GM10266 (cell line): ENCODE data around the gene RHNO1.

Source experiments
- DNase-seq: peaks from one replicate; pipeline ENCODE4 v3.0.0; 2012; ENCODE audit errors: extremely low spot score
- CTCF ChIP-seq: IDR thresholded peaks from 2 replicates; pipeline ENCODE4 v1.5.1; 2012; ENCODE audit warnings: mild to moderate bottlenecking, low read depth; ENCODE audit not compliant: control insufficient read depth, insufficient read depth; ENCODE audit errors: missing control alignments

RHNO1 gene

GRCh38 chr12:2877047-2877952, at the start of gene RHNO1, which contains the start of gene FOXM1:
TSS of gene RHNO1 (plus strand) at chr12:2877223. CDS start at chr12:2885367, 8,144 bp downstream.
TSS of gene FOXM1 (minus strand) at chr12:2877174. CDS start at chr12:2874478, 2,696 bp downstream.
- DNase-seq: peak; percentile 95
- TF ChIP-seq CTCF: peak; percentile 12

DNA sequence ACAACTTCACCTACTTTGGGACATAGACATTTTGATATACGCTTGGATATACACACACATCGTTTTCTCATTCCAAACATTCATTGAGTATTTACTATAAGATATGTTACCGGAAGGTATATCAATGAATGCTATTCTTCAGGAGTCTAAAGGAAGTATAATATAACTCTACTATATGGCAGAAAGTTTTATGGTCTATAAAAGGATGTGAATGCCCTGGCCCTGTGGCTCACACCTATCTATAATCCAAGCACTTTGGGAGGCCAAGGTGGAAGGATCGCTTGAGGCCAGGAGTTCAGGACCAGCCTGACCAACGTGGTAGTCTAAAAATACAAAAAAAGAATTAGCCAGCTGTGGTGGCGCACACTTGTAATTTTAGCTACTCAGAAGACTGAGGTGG, 47.7 kb upstream of the RHNO1 start:
- DNase-seq: no peak
- TF ChIP-seq CTCF: no peak

DNA sequence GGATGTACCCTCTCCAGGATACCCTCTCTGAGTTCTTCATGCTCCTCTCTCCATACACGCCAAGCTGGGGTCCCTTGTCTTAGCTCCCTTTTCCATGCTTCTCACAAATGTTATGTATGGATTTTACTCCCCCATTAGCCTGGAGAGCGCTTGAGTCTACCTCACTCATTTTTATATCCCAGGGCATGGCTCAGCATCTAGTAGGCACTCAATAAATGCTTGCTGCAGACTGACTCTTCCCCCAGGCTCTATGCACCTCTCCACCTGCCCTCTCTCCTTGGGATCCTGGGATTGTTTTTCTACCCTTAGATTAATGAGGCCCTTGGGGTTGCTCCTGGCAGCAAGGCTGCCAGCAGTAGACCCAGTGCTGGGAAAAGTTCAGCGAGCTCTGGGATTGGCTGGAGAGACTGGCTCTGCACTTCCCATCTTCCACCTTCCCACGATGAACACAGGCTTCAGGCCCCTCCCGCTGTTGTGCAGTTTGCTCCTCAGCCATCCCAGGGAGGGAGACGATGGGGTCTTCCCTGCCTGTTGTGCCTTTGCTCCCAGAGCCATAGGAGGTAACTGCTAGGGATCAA, 44.4 kb upstream of the RHNO1 start:
- DNase-seq: no peak
- no peak for TF ChIP-seq CTCF

- DNase-seq: no peak
- no peak for TF ChIP-seq CTCF
These were observed 43.7 kb upstream of the RHNO1 start for GRCh38 chr12:2833327-2833726.

DNA sequence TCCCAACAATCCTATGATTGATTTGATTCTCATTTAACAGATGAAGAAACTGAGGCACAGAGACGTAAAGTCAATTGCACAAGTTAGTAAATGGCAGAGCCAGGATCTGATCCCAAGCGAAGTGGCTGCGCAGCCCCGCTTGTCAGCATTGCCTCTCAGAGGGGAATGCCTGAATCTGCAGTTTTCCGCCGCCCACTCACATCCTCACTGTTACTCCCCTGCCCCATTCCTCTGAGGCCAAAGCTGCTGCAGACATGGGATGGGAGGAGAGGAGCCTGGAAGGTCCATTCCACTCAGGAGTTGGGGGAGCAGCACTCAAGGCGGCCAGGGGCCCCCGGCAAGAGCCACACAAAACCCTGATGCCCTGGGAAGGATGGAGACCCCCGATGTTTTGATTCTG, 43.2 kb upstream of the RHNO1 start:
- TF ChIP-seq CTCF: no peak
- no peak for DNase-seq

- no peak for DNase-seq
- no peak for TF ChIP-seq CTCF
These were observed 42.2 kb upstream of the RHNO1 start, which contains the start of gene NRIP2 for GRCh38 chr12:2834581-2835491. TSS of gene NRIP2 (minus strand) at chr12:2835035. CDS start at chr12:2834983, 52 bp downstream.
